ENCODE results near the gene OBP2A.
"Not testable (repeated sequence)": the region's sequence is repeated elsewhere in the genome, so short reads cannot be mapped to it uniquely, and the experiment has no call there.

OBP2A gene

DNA sequence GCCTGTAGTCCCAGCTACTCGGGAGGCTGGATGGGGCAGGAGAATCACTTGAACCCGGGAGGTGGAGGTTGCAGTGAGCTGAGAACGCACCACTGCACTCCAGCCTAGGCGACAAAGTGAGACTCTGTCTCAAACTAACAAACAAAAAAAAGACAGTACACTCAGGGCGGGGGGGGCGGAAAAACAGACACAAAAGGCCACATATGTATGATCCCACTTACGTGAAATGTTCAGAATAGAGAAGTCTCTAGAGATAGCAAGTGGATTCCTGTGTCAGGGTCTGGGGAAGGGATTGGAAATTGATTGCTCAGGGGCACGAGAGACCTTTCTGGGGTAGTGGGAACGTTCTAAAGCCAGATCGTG lies 33.7 kb upstream of the OBP2A start:
- DNase-seq = no peak

DNA sequence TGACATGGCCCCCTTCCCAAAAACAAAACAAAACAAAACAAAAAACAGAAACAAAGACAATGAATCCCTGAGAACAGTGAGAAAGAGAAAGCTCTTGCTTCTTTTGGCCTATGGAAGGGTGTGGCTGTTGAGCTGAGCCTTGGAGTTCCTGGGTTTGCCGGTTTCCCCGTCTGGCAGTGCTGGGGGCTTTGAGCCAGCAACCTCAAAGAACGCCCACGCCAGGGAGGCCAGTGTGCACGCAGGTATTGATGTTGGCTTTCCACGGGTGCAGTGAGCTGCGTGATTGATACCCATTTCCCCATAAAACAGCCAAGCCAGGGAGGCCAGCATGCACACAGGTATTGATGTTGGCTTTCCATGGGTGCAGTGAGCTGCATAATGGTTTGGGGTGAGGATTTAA lies 33.0 kb upstream of the OBP2A start:
- no peak for DNase-seq

- no peak for DNase-seq
Observed at GRCh38 chr9:135513351-135513846, 32.5 kb upstream of the OBP2A start.

DNA sequence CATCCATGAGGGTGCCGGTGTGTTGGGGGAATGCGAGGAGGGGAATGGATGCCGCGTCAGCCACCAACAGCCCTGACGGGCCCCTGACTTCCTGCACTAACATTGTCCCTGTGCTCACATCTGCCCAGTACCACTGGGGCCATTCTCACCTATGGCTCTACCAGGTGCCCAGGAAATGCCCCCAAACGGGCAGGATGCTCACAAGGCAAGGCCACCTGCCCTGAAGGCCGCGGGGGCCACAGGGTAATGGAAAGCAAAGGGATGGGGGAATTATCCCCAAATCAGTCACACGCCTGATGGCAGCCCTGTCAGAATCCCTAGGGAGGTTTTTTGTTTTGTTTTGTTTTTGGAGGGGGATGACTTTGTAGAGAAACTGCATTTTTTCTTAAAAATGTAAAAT lies 32.0 kb upstream of the OBP2A start:
- not testable (repeated sequence) for DNase-seq

- no peak for DNase-seq
Observed at GRCh38 chr9:135514342-135515082, 31.4 kb upstream of the OBP2A start.

- DNase-seq = no peak
Observed at GRCh38 chr9:135515083-135515951, 30.6 kb upstream of the OBP2A start.

DNA sequence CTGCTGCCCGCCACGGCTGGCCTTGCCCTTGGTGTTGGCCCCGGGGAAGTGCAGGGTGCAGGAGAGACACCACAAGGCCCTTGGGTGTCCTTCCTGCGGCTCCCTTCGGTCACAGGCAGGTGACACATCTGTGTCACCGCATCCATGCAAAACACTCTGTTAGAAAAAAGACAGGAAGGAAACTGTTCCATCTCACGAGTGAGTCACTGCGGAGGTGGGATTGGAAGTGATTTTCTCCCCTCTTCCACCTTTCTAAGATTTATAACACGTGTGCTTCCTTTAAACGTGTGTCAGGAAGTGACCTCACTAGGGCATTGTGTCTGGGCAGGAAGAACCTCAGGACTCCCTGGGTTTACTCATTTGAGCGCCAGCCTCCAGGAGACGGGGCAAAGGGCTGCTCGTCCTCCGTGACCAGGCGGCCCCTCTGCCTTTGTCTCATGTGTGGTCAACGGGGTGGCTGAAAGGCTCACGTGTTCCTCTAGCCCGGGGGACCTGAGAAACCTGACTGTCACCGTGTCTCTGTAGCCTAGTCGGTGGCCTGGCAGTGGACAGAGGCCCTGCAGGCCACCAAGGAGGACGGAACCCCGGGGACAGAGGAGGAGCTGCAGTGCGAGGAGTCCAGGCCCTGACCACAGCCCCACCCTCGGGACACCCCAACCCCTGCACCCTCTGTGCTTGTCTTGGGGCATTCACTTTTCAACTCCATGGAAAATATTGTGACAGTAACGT lies 29.6 kb upstream of the OBP2A start:
- no peak for DNase-seq

GRCh38 chr9:135517407-135517822 lies 28.5 kb upstream of the OBP2A start:
- no peak for DNase-seq

DNA sequence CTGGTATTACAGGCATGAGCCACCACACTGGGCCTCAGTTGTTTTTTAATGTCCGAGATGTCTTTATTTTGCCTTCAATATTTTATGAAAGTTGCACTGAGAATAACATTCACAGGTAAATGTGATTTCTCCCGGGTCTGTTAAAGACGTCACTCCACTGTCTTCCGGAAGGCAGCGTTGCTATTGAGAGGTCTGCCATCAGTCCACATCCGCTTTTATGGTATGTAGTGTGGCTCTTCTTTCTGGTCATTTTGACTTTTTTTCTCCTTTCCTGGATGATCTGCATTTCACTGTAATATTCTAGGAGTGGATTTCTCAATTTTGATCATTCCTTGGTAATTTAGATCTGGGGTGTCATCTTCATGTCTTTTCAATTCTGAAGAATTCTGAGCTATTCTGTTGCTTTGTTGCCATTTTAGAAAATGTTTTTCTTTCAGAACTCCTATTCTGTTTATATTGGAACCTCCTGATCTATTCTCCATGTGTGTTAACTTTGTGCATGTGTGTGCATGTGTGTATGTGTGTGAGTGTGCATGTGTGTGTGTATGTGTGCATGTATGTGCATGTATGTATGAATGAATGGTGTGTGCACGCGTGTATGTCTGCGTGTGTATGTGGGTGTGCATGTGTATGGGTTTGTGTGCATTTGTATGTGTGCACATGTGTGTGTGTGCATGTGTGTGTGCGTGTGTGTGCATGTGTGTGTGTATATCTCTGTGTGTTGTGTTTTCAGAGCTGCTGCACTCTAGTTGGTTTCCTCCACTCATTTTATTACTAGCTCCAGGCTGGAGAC lies 26.6 kb upstream of the OBP2A start:
- no peak for DNase-seq

GRCh38 chr9:135520916-135521607 lies 24.9 kb upstream of the OBP2A start, which contains the start of gene LCN1:
Gene LCN1 (plus strand): TSS chr9:135521440. CDS start chr9:135521498, 58 bp downstream.
- no peak for DNase-seq

DNA sequence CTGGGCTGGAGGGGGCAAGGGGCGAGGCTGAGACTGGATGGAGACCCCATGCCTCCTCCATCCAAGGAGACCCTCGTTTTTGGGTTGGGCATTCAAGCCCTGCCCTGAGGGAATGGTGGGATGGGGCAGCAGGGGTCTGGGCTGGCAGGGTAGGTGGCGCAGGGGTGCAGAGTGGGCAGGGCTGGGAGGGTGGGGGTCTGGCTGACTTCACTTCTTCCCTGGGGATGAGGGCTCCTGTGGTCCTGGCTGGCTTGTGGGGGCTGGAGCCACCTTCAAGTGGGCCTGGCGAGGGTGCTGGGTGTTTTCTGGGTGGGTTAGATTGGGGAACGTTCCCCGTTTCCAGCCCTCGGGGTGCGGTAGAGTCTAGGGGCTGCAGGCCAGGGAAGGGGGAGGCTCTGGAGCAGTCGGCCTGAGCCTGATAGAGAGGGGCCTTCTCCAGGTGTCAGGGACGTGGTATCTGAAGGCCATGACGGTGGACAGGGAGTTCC lies 24.3 kb upstream of the OBP2A start:
- no peak for DNase-seq

- DNase-seq = no peak
Observed at GRCh38 chr9:135522137-135522877, 23.6 kb upstream of the OBP2A start.

GRCh38 chr9:135522931-135523330 lies 23.0 kb upstream of the OBP2A start:
- no peak for DNase-seq

- DNase-seq = no peak
Observed at GRCh38 chr9:135523521-135524129, 22.3 kb upstream of the OBP2A start.

DNA sequence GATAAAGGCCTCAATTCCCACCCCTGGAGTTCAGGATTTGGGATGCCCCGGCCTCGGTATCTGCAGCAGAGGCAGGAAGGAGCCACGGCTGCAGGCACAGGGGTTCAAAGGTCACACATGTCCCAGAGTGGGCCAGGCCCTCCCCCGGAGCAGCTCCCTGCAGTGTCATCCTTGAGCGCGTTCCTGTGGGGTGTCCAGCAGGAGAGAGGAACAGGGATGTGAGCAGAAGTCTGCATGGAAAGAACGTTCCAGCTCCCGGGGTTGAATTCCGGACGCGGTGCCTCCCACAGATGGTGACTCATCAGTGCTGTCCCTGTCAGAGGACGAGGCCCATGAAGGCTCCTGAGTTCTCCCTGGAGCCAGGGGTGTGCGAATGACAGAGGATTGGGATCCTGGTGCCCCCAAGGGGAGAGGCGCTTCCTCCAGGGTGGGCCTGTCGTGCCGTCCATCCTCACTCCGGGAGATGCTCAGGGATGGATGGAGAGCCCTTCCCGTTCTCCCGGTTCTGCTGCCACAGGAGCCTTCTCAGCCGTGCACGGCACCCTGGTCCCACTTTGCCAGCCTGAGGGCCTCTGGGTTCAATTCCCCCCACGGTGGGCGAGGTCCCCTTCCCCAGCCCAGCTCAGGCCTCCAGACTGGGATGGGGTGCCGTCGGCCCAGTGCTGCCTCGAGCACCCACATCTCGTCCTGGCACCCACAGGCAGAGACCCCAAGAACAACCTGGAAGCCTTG lies 21.6 kb upstream of the OBP2A start:
- DNase-seq = no peak

- no peak for DNase-seq
Observed at GRCh38 chr9:135525241-135526088, 20.5 kb upstream of the OBP2A start.

- no peak for DNase-seq
Observed at GRCh38 chr9:135526089-135526729, 19.7 kb upstream of the OBP2A start.
